Loucy (cell line): ENCODE data around the gene AMY2B.
"Not testable (repeated sequence)": the region's sequence is repeated elsewhere in the genome, so short reads cannot be mapped to it uniquely, and the experiment has no call there.

Experiments
- H2AFZ ChIP-seq: fragments of 200-600 bp; sonication (generic); 2 replicates; pipeline ENCODE4 v1.6.0; 2016; ENCODE audit warnings: antibody characterized with exemption, mild to moderate bottlenecking, low read length, moderate library complexity
- H3F3A ChIP-seq: fragments of 200-600 bp; 2 replicates; pipeline ENCODE4 v1.6.0; 2016; ENCODE audit warnings: antibody characterized with exemption, low read depth, mild to moderate bottlenecking
- H3K27me3 ChIP-seq: fragments of 200-600 bp; sonication (generic); 2 replicates; pipeline ENCODE4 v1.6.1; 2014; ENCODE audit warnings: low read length, mild to moderate bottlenecking; ENCODE audit not compliant: insufficient read depth, poor library complexity, severe bottlenecking
- H3K36me3 ChIP-seq: fragments of 200-600 bp; sonication (generic); 2 replicates; pipeline ENCODE4 v1.6.1; 2016; ENCODE audit warnings: low read length; ENCODE audit not compliant: insufficient read depth
- H3K4me1 ChIP-seq: fragments of 200-600 bp; sonication (generic); 2 replicates; pipeline ENCODE4 v1.5.1; 2014; ENCODE audit warnings: low read length, mild to moderate bottlenecking; ENCODE audit not compliant: insufficient read depth, poor library complexity, severe bottlenecking
- H3K4me2 ChIP-seq: fragments of 200-600 bp; sonication (generic); 2 replicates; pipeline ENCODE4 v1.6.0; 2014; ENCODE audit warnings: antibody characterized with exemption, low read length, low read depth, mild to moderate bottlenecking; ENCODE audit not compliant: poor library complexity, severe bottlenecking
- H3K4me3 ChIP-seq: fragments of 200-600 bp; sonication (generic); 2 replicates; pipeline ENCODE4 v1.5.1; 2014; ENCODE audit warnings: low read length, mild to moderate bottlenecking, mixed read lengths; ENCODE audit not compliant: poor library complexity, severe bottlenecking
- H3K79me2 ChIP-seq: fragments of 200-600 bp; sonication (generic); 2 replicates; pipeline ENCODE4 v1.6.1; 2014; ENCODE audit warnings: low read length; ENCODE audit not compliant: insufficient read depth
- H3K9ac ChIP-seq: fragments of 200-600 bp; sonication (generic); 2 replicates; pipeline ENCODE4 v1.6.0; 2014; ENCODE audit warnings: mild to moderate bottlenecking, low read depth, low read length, moderate library complexity; ENCODE audit not compliant: poor library complexity, severe bottlenecking
- H3K9me2 ChIP-seq: fragments of 200-600 bp; sonication (generic); replicated peaks from 2 replicates; pipeline ENCODE4 v1.6.1; 2016; ENCODE audit warnings: low read depth, low read length, mixed read lengths
- H3K9me3 ChIP-seq: fragments of 200-600 bp; sonication (generic); 2 replicates; pipeline ENCODE4 v1.6.1; 2014; ENCODE audit warnings: mild to moderate bottlenecking, antibody characterized with exemption, low read length, low read depth; ENCODE audit not compliant: insufficient read depth
- H4K20me1 ChIP-seq: fragments of 200-600 bp; sonication (generic); 2 replicates; pipeline ENCODE4 v1.6.0; 2014; ENCODE audit warnings: antibody characterized with exemption, low read length, mild to moderate bottlenecking; ENCODE audit not compliant: insufficient read depth, poor library complexity, severe bottlenecking
- EZH2phosphoT487 ChIP-seq: fragments of 200-600 bp; IDR thresholded peaks from 2 replicates; pipeline ENCODE4 v1.6.1; 2018; ENCODE audit warnings: antibody characterized with exemption, mild to moderate bottlenecking, moderate library complexity, borderline replicate concordance
- TF ChIP-seq, protein P1 (sequence below): fragments of 200-600 bp; sonication (generic); conservative IDR thresholded peaks from 2 replicates; pipeline ENCODE4 v1.5.1; 2014; ENCODE audit warnings: mild to moderate bottlenecking, antibody characterized with exemption, low read length

Gene AMY2B

DNA sequence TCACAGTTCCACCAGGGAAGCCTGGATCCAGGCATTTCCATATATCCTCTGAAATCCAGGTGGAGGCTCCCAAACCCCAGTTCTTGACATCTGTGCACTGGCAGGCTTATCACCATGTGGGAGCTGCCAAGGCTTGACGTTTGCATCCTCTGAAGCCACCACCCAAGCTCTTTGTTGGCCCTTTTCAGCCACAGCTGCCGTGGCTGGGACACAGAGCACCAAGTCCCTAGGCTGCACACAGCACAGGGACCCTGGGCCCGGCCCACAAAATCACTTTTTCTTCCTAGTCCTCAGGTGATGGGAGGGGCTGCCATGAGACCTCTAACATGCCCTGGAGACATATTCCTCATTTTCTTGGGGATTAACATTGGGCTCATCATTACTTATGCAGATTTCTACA is 23.5 kb upstream of the AMY2B start:
- Histone ChIP-seq H3K4me2 (no peak overlapping the region), H3K4me1 (no peaks in the 10 kb centered on the region), H3F3A (no peaks in the 10 kb centered on the region), H4K20me1 (no peaks in the 10 kb centered on the region), H3K4me3 (no peak overlapping the region), H3K79me2 (no peaks in the 10 kb centered on the region), H3K36me3 (peaks cover 70% of the 10 kb centered on the region), H3K9me3 (no peaks in the 10 kb centered on the region), H3K9me2 (no peaks in the 10 kb centered on the region), H2AFZ (no peak overlapping the region), H3K27me3 (no peaks in the 10 kb centered on the region), H3K9ac (no peak overlapping the region)
- TF ChIP-seq, protein P1, sequence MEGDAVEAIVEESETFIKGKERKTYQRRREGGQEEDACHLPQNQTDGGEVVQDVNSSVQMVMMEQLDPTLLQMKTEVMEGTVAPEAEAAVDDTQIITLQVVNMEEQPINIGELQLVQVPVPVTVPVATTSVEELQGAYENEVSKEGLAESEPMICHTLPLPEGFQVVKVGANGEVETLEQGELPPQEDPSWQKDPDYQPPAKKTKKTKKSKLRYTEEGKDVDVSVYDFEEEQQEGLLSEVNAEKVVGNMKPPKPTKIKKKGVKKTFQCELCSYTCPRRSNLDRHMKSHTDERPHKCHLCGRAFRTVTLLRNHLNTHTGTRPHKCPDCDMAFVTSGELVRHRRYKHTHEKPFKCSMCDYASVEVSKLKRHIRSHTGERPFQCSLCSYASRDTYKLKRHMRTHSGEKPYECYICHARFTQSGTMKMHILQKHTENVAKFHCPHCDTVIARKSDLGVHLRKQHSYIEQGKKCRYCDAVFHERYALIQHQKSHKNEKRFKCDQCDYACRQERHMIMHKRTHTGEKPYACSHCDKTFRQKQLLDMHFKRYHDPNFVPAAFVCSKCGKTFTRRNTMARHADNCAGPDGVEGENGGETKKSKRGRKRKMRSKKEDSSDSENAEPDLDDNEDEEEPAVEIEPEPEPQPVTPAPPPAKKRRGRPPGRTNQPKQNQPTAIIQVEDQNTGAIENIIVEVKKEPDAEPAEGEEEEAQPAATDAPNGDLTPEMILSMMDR: no peak
- TF ChIP-seq EZH2phosphoT487: no peak

DNA sequence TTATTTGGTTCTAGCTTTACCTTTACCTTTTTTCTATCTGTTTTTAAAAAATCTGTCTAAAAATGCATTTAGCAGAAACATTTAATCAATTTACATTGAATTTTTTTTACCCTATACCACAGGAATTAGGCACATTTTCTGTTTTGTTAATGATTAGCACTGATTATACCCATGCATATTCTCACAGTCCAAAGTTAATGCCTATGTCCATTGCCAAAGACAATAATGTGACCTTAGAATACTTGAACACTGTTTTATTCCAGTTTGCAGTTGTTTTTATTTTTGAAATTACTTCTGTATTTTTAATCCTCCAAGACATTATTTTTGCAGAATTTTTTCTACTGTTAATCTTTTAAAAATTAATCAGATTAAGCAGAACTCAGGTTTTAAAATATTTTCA is 11.0 kb upstream of the AMY2B start:
- no peaks in the 10 kb centered on the region for H3K27me3 ChIP-seq
- H3K79me2 ChIP-seq: no peaks in the 10 kb centered on the region
- no peak overlapping the region for H3K4me2 ChIP-seq
- no peak overlapping the region for H2AFZ ChIP-seq
- H3K9me3 ChIP-seq: no peaks in the 10 kb centered on the region
- H3K4me3 ChIP-seq: no peak overlapping the region
- no peaks in the 10 kb centered on the region for H3K4me1 ChIP-seq
- peaks cover 5% of the 10 kb centered on the region; the same call in 1 of the 2 replicates for H3K36me3 ChIP-seq
- TF ChIP-seq, protein P1: no peak
- TF ChIP-seq EZH2phosphoT487: no peak
- H3K9me2 ChIP-seq: no peaks in the 10 kb centered on the region
- no peaks in the 10 kb centered on the region for H3F3A ChIP-seq
- no peak overlapping the region for H3K9ac ChIP-seq
- H4K20me1 ChIP-seq: no peaks in the 10 kb centered on the region

DNA sequence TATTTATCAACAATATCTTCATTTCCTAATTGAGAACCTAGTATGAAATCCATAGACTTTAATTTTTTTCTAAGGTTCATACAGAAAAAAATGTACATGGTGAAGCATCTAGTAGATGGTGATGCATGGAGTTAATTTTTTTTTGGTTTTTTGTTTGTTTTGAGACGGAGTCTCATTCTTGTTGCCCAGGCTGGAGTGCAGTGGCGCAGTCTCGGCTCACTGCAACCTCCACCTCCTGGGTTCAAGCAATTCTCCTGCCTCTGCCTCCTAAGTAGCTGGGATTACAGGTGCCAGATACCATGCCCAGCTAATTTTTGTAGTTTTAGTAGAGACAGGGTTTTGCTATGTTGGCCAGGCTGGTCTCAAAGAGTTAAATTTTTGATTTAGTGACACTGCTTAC is 10.3 kb upstream of the AMY2B start:
- not testable (repeated sequence) for H3K27me3 ChIP-seq, H3K9ac ChIP-seq, H3K36me3 ChIP-seq, H2AFZ ChIP-seq, H3K4me1 ChIP-seq, H3K4me2 ChIP-seq, H3F3A ChIP-seq, H3K4me3 ChIP-seq, H3K79me2 ChIP-seq, H3K9me3 ChIP-seq, H3K9me2 ChIP-seq, H4K20me1 ChIP-seq

GRCh38 chr1:103561643-103562395 is 9.6 kb upstream of the AMY2B start:
- Histone ChIP-seq H3F3A (no peaks in the 10 kb centered on the region), H3K9me2 (no peaks in the 10 kb centered on the region), H2AFZ (no peak overlapping the region), H4K20me1 (no peaks in the 10 kb centered on the region), H3K79me2 (no peaks in the 10 kb centered on the region), H3K4me3 (no peak overlapping the region), H3K9me3 (no peaks in the 10 kb centered on the region), H3K36me3 (no peaks in the 10 kb centered on the region), H3K9ac (no peak overlapping the region), H3K4me2 (no peak overlapping the region), H3K4me1 (no peaks in the 10 kb centered on the region), H3K27me3 (no peaks in the 10 kb centered on the region)
- TF ChIP-seq, protein P1: no peak
- TF ChIP-seq EZH2phosphoT487: no peak
